ENCODE data around the gene HAUS6. TPM values are rescaled to one million over a fixed set of nuclear protein-coding genes. Genes with fewer than 3 reads are reported as not detected.

HAUS6 gene
- total and polyA plus RNA-seq, 7 experiments from 2014 or later: 5.1 to 25.4 (median 16.9) TPM

DNA sequence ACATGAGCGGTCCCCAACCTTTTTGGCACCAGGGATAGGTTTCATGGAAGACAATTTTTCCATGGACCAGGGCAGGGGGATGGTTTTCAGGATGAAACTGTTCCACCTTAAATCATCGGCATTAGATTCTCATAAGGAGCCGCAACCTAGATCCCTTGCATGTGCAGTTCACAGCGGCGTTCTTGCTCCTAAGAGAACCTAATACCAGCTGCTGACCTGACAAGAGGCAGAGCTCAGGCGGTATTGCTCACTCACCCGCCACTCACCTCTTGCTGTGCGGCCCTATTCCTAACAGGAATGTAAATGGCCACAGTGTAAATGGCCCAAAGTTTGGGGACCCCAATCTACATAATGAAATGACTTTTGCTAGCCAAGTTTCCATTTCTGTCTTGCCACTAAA, 27.7 kb upstream of the HAUS6 start:
- no peak overlapping the region for H3K27ac ChIP-seq (ENCODE audit: low read depth, low read length)
- no peaks in the 10 kb centered on the region for H3K27me3 ChIP-seq (ENCODE audit: control insufficient read depth in 2 of 2, insufficient read depth in 2 of 2, low read length in 2 of 2)
- no peak overlapping the region for H3K4me3 ChIP-seq (ENCODE audit: low read length)
- H3K36me3 ChIP-seq (ENCODE audit: control insufficient read depth in 2 of 3, insufficient read depth in 3 of 3, low read length in 3 of 3): peaks cover 0 to 13% (median 0%) of the 10 kb centered on the region in 3 experiments
- no peaks in the 10 kb centered on the region for H3K9me3 ChIP-seq (ENCODE audit: control insufficient read depth in 2 of 3, low read length in 3 of 3)
- POLR2A ChIA-PET: interaction anchor here (1.4 to 2.6 kb wide), 3 partner anchors 27 to 99 kb away, joined by 3 to 15 read pairs (median 11); partner anchors contain the start of genes DENND4C and RRAGA
- CTCF ChIA-PET: no interaction called here
- H3K27ac Mint-ChIP-seq: peak overlapping the region in 5 of 9 donors; percentile 12 to 97 (median 54)
- H3K4me3 Mint-ChIP-seq: peak overlapping the region in 1 of 10 donors; percentile 1
- H3K36me3 Mint-ChIP-seq: peaks cover 0 to 4% (median 0%) of the 10 kb centered on the region in 5 donors
- DNase-seq (no peak), ATAC-seq (no peak)
- H3K27me3 Mint-ChIP-seq: no peaks in the 10 kb centered on the region
- H3K9me3 Mint-ChIP-seq: no peaks in the 10 kb centered on the region
- H3K4me1 ChIP-seq (ENCODE audit: control insufficient read depth in 2 of 2, insufficient read depth in 2 of 2, low read length in 2 of 2): peaks cover 9 to 13% of the 10 kb centered on the region in 2 donors
- H3K4me1 Mint-ChIP-seq: peaks cover 7 to 47% (median 27%) of the 10 kb centered on the region in 7 donors
- intact Hi-C loops (cut with micrococcal nuclease): no loop called here

DNA sequence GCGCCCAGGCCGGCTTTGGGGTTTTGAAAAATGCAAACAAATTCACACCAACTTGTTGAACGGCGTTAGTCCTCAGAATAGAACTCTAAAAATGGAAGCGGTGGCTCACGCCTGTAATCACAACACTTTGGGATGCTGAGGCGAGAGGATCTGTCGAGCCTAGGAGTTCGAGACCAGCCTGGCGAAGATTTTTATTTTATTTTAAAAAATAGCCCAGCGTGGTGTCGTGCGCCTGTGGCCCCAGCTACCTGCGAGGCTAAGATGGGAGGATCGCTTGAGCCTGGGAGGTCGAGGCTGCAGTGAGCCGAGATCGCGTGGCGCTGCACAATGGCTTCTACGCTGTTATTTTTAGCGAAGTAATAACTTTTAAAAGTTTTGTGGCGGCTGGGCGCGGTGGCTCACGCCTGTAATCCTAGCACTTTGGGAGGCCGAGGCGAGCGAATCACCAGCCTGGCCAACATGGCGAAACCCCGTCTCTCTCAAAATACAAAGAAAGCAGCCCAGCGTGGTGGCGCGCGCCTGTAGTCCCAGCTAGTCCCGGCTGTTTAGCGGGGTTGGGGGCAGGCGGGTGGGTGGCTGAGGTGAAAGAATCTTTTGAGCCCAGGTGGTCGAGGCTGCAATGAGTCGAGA, 25.3 kb upstream of the HAUS6 start:
- H3K9me3 Mint-ChIP-seq: no peaks in the 10 kb centered on the region
- no peaks in the 10 kb centered on the region for H3K27me3 Mint-ChIP-seq
- H3K36me3 Mint-ChIP-seq: peaks cover 0 to 14% (median 4%) of the 10 kb centered on the region in 5 donors
- POLR2A ChIA-PET: interaction anchor here (0.6 to 2.6 kb wide), 6 partner anchors 11 to 252 kb away, joined by 4 to 15 read pairs (median 4); partner anchors contain the start of genes DENND4C, RPS6 and RRAGA
- peak in 7 of 9 donors; percentile 12 to 44 (median 32) for DNase-seq
- no peaks in the 10 kb centered on the region for H3K9me3 ChIP-seq (ENCODE audit: control insufficient read depth in 2 of 3, low read length in 3 of 3)
- peak overlapping the region; percentile 78 for H3K4me3 ChIP-seq (ENCODE audit: low read length)
- peak overlapping the region; percentile 80 to 96 (median 93) for H3K4me3 Mint-ChIP-seq
- intact Hi-C loops (cut with micrococcal nuclease): loop anchor here (1.0 to 5.0 kb wide), 11 partner anchors 17 to 329 kb away; partner anchors contain the start of genes DENND4C (in 2 of the 2), RPS6 (in 2 of the 2), RRAGA (in 2 of the 2) and HAUS6 (in 1 of the 2)
- H3K4me1 Mint-ChIP-seq: peaks cover 18 to 62% (median 48%) of the 10 kb centered on the region in 7 donors
- peak; percentile 44 for ATAC-seq
- peaks cover 24 to 26% of the 10 kb centered on the region in 2 donors for H3K4me1 ChIP-seq (ENCODE audit: control insufficient read depth in 2 of 2, insufficient read depth in 2 of 2, low read length in 2 of 2)
- peak overlapping the region; percentile 94 for H3K27ac ChIP-seq (ENCODE audit: low read depth, low read length)
- H3K36me3 ChIP-seq (ENCODE audit: control insufficient read depth in 2 of 3, insufficient read depth in 3 of 3, low read length in 3 of 3): peaks cover 0 to 13% (median 5%) of the 10 kb centered on the region in 3 experiments
- no peaks in the 10 kb centered on the region for H3K27me3 ChIP-seq (ENCODE audit: control insufficient read depth in 2 of 2, insufficient read depth in 2 of 2, low read length in 2 of 2)
- H3K27ac Mint-ChIP-seq: peak overlapping the region; percentile 60 to 97 (median 95)
- CTCF ChIA-PET: interaction anchor here (1.1 kb wide), 1 partner anchor 46 kb away, joined by 3 read pairs; no protein-coding TSS in a partner anchor

DNA sequence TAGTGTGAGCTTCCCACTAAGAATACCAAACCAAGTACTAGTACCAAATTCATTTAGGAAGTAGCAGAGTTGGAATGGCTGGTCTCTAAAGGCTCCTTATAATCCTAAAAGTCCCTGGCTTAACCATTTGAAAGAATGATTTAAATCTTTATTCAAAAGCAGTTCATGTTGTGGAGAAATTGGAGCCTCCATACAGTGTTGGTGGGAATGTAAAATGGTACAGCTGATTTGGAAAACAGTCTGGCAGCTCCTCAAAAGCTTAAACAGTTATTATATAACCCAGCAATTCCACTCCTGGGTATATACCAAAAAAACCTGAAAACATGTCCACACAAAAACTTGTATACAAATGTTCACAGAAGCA, 21.7 kb upstream of the HAUS6 start:
- intact Hi-C loops (cut with micrococcal nuclease): loop anchor here in 1 of 2 donors (2.0 kb wide), 1 partner anchor 284 kb away; the partner anchor contains the start of gene ACER2
- ATAC-seq (no peak), DNase-seq (no peak)
- Mint-ChIP-seq H3K27me3 (no peaks in the 10 kb centered on the region), H3K9me3 (no peaks in the 10 kb centered on the region), H3K27ac (peak overlapping the region; percentile 41 to 96 (median 87)), H3K36me3 (peaks cover 8 to 35% (median 29%) of the 10 kb centered on the region in 5 donors), H3K4me1 (peaks cover 25 to 78% (median 44%) of the 10 kb centered on the region in 7 donors), H3K4me3 (peak overlapping the region in 9 of 10 donors; percentile 50 to 96 (median 91))
- Histone ChIP-seq H3K9me3 (ENCODE audit: control insufficient read depth in 2 of 3, low read length in 3 of 3) (no peaks in the 10 kb centered on the region), H3K4me3 (ENCODE audit: low read length) (peak overlapping the region; percentile 25), H3K27me3 (ENCODE audit: control insufficient read depth in 2 of 2, insufficient read depth in 2 of 2, low read length in 2 of 2) (no peaks in the 10 kb centered on the region), H3K36me3 (ENCODE audit: control insufficient read depth in 2 of 3, insufficient read depth in 3 of 3, low read length in 3 of 3) (peaks cover 12 to 43% (median 28%) of the 10 kb centered on the region in 3 experiments), H3K27ac (ENCODE audit: low read depth, low read length) (peak overlapping the region; percentile 72), H3K4me1 (ENCODE audit: control insufficient read depth in 2 of 2, insufficient read depth in 2 of 2, low read length in 2 of 2) (peaks cover 24 to 28% of the 10 kb centered on the region in 2 donors)
- ChIA-PET CTCF (interaction anchor here (1.2 to 1.6 kb wide), 3 partner anchors 10 to 73 kb away, joined by 3 to 5 read pairs (median 3); no protein-coding TSS in a partner anchor), POLR2A (interaction anchor here (0.9 to 2.7 kb wide), 6 partner anchors 15 to 76 kb away, joined by 3 to 14 read pairs (median 4); partner anchors contain the start of gene RRAGA)

DNA sequence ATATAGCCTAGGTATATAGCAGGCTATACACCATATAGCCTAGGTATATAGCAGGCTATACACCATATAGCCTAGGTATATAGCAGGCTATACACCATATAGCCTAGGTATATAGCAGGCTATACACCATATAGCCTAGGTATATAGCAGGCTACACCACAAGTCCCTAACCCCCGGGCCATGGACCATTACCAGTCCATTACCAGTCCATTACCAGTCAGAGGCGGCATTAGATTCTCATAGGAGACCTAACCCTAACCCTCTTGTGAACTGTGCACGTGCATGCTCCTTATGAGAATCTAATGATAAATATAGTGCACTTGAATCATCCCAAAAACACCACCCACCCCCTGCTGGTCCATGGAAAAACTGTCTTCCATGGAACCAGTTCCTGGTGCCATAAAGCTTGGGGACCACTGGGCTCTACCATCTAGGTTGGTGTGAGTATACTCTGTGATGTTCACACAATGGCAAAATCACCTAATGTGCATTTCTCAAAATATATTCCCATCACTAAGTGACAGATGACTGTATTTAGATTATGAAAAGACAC, 19.9 kb upstream of the HAUS6 start:
- peak overlapping the region in 6 of 9 donors; percentile 51 to 96 (median 73) for H3K27ac Mint-ChIP-seq

DNA sequence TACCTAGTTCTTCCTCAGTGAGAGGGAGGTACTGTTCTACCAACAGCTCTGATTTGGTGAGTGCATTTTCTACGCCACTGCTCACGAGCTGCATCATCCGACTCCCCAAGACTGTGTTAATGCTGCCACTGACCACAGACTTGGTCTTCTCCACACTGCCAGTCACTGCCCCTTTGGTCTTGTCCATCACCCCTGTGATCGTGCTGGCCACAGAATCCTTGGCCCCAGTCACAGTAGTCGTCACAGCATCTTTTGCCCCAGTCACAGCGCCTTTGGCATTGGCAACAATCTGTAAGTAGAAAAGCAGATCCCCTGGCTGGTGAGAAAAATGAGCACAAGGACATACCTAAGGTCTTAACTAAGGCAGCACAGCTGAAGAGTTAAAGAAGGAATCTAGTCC, 18.2 kb upstream of the HAUS6 start:
- ATAC-seq: no peak
- POLR2A ChIA-PET: interaction anchor here (1.1 kb wide), 1 partner anchor 9 kb away, joined by 3 read pairs; no protein-coding TSS in a partner anchor
- H3K4me1 Mint-ChIP-seq: peaks cover 17 to 69% (median 31%) of the 10 kb centered on the region in 7 donors

More for the DNA sequence above, 19.9 kb upstream of the HAUS6 start:
- H3K4me3 Mint-ChIP-seq: peak overlapping the region in 3 of 10 donors; percentile 17 to 93 (median 88)
- no peaks in the 10 kb centered on the region for H3K27me3 Mint-ChIP-seq
- no peaks in the 10 kb centered on the region for H3K9me3 Mint-ChIP-seq
- peaks cover 20 to 73% (median 39%) of the 10 kb centered on the region in 7 donors for H3K4me1 Mint-ChIP-seq
- H3K4me3 ChIP-seq (ENCODE audit: low read length): no peak overlapping the region
- peaks cover 22 to 28% of the 10 kb centered on the region in 2 donors for H3K4me1 ChIP-seq (ENCODE audit: control insufficient read depth in 2 of 2, insufficient read depth in 2 of 2, low read length in 2 of 2)
- DNase-seq (no peak), ATAC-seq (no peak)
- ChIA-PET POLR2A (interaction anchor here (0.7 to 2.7 kb wide), 4 partner anchors 10 to 255 kb away, joined by 3 to 14 read pairs (median 4); no protein-coding TSS in a partner anchor), CTCF (interaction anchor here (0.9 to 1.6 kb wide), 2 partner anchors 37 to 71 kb away, joined by 3 read pairs; no protein-coding TSS in a partner anchor)
- no peaks in the 10 kb centered on the region for H3K27me3 ChIP-seq (ENCODE audit: control insufficient read depth in 2 of 2, insufficient read depth in 2 of 2, low read length in 2 of 2)
- H3K36me3 Mint-ChIP-seq: peaks cover 17 to 50% (median 37%) of the 10 kb centered on the region in 5 donors
- H3K36me3 ChIP-seq (ENCODE audit: control insufficient read depth in 2 of 3, insufficient read depth in 3 of 3, low read length in 3 of 3): peaks cover 19 to 55% (median 39%) of the 10 kb centered on the region in 3 experiments
- no peak overlapping the region for H3K27ac ChIP-seq (ENCODE audit: low read depth, low read length)
- H3K9me3 ChIP-seq (ENCODE audit: control insufficient read depth in 2 of 3, low read length in 3 of 3): no peaks in the 10 kb centered on the region
- intact Hi-C loops (cut with micrococcal nuclease): no loop called here

DNA sequence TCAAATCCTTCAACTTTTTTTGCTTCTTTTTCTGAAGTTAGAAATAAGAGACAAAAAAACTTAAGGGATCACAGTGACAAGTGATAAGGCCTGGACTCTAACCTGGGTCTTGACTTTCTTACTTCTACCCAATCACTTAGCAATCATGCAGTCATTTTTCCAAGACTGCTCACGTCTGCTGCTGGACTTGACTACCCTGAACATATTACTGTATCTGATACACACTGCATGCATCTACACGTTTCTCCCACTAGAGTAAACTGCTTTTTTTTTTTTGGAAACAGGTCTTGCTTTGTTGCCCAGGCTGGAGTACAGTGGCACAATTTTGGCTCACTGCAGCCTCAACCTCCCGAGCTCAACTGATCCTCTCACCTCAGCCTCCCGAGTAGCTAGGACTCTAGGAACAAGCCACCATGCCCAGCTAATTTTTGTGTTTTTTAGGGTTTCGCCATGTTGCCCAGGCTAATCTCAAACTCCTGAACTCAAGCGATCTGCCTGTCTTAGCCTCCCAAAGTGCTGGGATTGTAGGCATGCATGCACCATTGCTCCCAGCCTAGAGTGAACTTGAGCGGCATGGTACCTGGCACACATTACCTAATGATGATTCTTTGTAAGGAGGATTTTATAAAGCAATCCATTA, 17.2 kb upstream of the HAUS6 start:
- ChIA-PET CTCF (interaction anchor here (0.9 to 1.3 kb wide), 2 partner anchors 34 to 113 kb away, joined by 3 read pairs; no protein-coding TSS in a partner anchor), POLR2A (interaction anchor here (0.7 kb wide), 1 partner anchor 15 kb away, joined by 3 read pairs; no protein-coding TSS in a partner anchor)
- H3K4me1 ChIP-seq (ENCODE audit: control insufficient read depth in 2 of 2, insufficient read depth in 2 of 2, low read length in 2 of 2): peaks cover 13 to 19% of the 10 kb centered on the region in 2 donors
- H3K27me3 Mint-ChIP-seq: no peaks in the 10 kb centered on the region
- H3K36me3 Mint-ChIP-seq: peaks cover 32 to 70% (median 55%) of the 10 kb centered on the region in 5 donors
- H3K4me3 Mint-ChIP-seq: peak overlapping the region in 1 of 10 donors; percentile 47
- H3K4me1 Mint-ChIP-seq: peaks cover 12 to 62% (median 30%) of the 10 kb centered on the region in 7 donors
- no peak overlapping the region for H3K4me3 ChIP-seq (ENCODE audit: low read length)
- H3K36me3 ChIP-seq (ENCODE audit: control insufficient read depth in 2 of 3, insufficient read depth in 3 of 3, low read length in 3 of 3): peaks cover 19 to 75% (median 39%) of the 10 kb centered on the region in 3 experiments
- H3K27ac ChIP-seq (ENCODE audit: low read depth, low read length): no peak overlapping the region
- intact Hi-C loops (cut with micrococcal nuclease): no loop called here
- no peak for ATAC-seq
- no peak for DNase-seq
- H3K9me3 Mint-ChIP-seq: no peaks in the 10 kb centered on the region
- H3K27ac Mint-ChIP-seq: peak overlapping the region in 6 of 9 donors; percentile 43 to 75 (median 58)
- H3K27me3 ChIP-seq (ENCODE audit: control insufficient read depth in 2 of 2, insufficient read depth in 2 of 2, low read length in 2 of 2): no peaks in the 10 kb centered on the region
- H3K9me3 ChIP-seq (ENCODE audit: control insufficient read depth in 2 of 3, low read length in 3 of 3): no peaks in the 10 kb centered on the region

More for the DNA sequence above, 18.2 kb upstream of the HAUS6 start:
- peaks cover 14 to 21% of the 10 kb centered on the region in 2 donors for H3K4me1 ChIP-seq (ENCODE audit: control insufficient read depth in 2 of 2, insufficient read depth in 2 of 2, low read length in 2 of 2)
- H3K27ac ChIP-seq (ENCODE audit: low read depth, low read length): no peak overlapping the region
- H3K4me3 ChIP-seq (ENCODE audit: low read length): no peak overlapping the region
- intact Hi-C loops (cut with micrococcal nuclease): no loop called here
- CTCF ChIA-PET: no interaction called here
- no peaks in the 10 kb centered on the region for H3K9me3 ChIP-seq (ENCODE audit: control insufficient read depth in 2 of 3, low read length in 3 of 3)
- H3K27me3 ChIP-seq (ENCODE audit: control insufficient read depth in 2 of 2, insufficient read depth in 2 of 2, low read length in 2 of 2): no peaks in the 10 kb centered on the region
- H3K9me3 Mint-ChIP-seq: no peaks in the 10 kb centered on the region
- H3K27me3 Mint-ChIP-seq: no peaks in the 10 kb centered on the region
- H3K36me3 Mint-ChIP-seq: peaks cover 27 to 64% (median 51%) of the 10 kb centered on the region in 5 donors
- peak overlapping the region in 2 of 9 donors; percentile 6 to 73 for H3K27ac Mint-ChIP-seq
- DNase-seq: no peak
- peaks cover 19 to 66% (median 39%) of the 10 kb centered on the region in 3 experiments for H3K36me3 ChIP-seq (ENCODE audit: control insufficient read depth in 2 of 3, insufficient read depth in 3 of 3, low read length in 3 of 3)
- no peak overlapping the region for H3K4me3 Mint-ChIP-seq
